Endodermal cell (in vitro differentiated cells): ENCODE data around the gene FOXQ1. TPM values are rescaled to one million over a fixed set of nuclear protein-coding genes. Genes with fewer than 3 reads are reported as not detected.

Experiments used
- DNase-seq: peaks from one replicate; pipeline ENCODE4 v3.0.0-alpha.2; 2017
- H3K27ac ChIP-seq: 2 replicates; pipeline ENCODE4 v1.5.1; 2013; ENCODE audit warnings: mild to moderate bottlenecking, low read depth, low read length, moderate library complexity
- H3K27me3 ChIP-seq: 2 replicates; pipeline ENCODE4 v1.6.1; 2013; ENCODE audit warnings: mild to moderate bottlenecking, low read length, moderate library complexity; ENCODE audit not compliant: insufficient read depth, control insufficient read depth, poor library complexity, severe bottlenecking
- H3K36me3 ChIP-seq: 2 replicates; pipeline ENCODE4 v1.7.0; 2013; ENCODE audit warnings: mild to moderate bottlenecking, low read length, moderate library complexity; ENCODE audit not compliant: control insufficient read depth, insufficient read depth
- H3K4me1 ChIP-seq: one replicate; pipeline ENCODE4 v1.7.0; 2013; ENCODE audit warnings: low read length; ENCODE audit not compliant: control insufficient read depth, insufficient read depth
- H3K4me3 ChIP-seq: 2 replicates; pipeline ENCODE4 v1.5.1; 2013; ENCODE audit warnings: mild to moderate bottlenecking, low read length, moderate library complexity
- H3K9ac ChIP-seq: 2 replicates; pipeline ENCODE4 v1.6.1; 2013; ENCODE audit warnings: mild to moderate bottlenecking, low read length, moderate library complexity; ENCODE audit not compliant: poor library complexity, severe bottlenecking; ENCODE audit errors: extremely low read depth
- H3K9me3 ChIP-seq: 2 replicates; pipeline ENCODE4 v1.6.1; 2013; ENCODE audit warnings: mild to moderate bottlenecking, low read length, moderate library complexity; ENCODE audit not compliant: control insufficient read depth
- H3K27ac Mint-ChIP-seq: 2 replicates; pipeline ENCODE4 v1.8.0; 2020; ENCODE audit warnings: mixed read lengths
- H3K27me3 Mint-ChIP-seq: 2 replicates; pipeline ENCODE4 v1.8.0; 2021; ENCODE audit warnings: mild to moderate bottlenecking, mixed read lengths; ENCODE audit not compliant: insufficient read depth
- H3K36me3 Mint-ChIP-seq: 2 replicates; pipeline ENCODE4 v1.8.0; 2020; ENCODE audit warnings: low read depth, mixed read lengths
- H3K4me1 Mint-ChIP-seq: 2 replicates; pipeline ENCODE4 v1.8.0; 2020; ENCODE audit warnings: mixed read lengths
- H3K4me3 Mint-ChIP-seq: 2 replicates; pipeline ENCODE4 v1.8.0; 2020; ENCODE audit warnings: mild to moderate bottlenecking, moderate library complexity, mixed read lengths
- H3K9me3 Mint-ChIP-seq: 2 replicates; pipeline ENCODE4 v1.8.0; 2020; ENCODE audit warnings: mild to moderate bottlenecking, mixed read lengths
- WGBS, 2 experiments: methylation state at CpG; one replicate each; pipeline versions ENCODE4 v1.1.5 to v1.1.7; 2013; ENCODE audit warnings: missing lambda C conversion rate in 2 of 2, mixed read lengths in 1 of 2; ENCODE audit not compliant: insufficient coverage in 1 of 2, insufficient read length in 1 of 2; 5-methylcytosine and 5-hydroxymethylcytosine counted together
- total RNA-seq, 2 donors: library from RNA; stranded (reverse); fragmentation: NEBNext Ultra II Directional in 1 of 2; extraction: Animal tissue kit (Norgen Biotek cat#: 25700) in 1 of 2; gene quantifications; 2 replicates in 1 of 2; 3 replicates in 1 of 2; pipeline ENCODE4 v1.2.1, GENCODE V29; 2021
- TF ChIP-seq, protein P1 (sequence below): fragments of 200-600 bp; sonication (generic); conservative IDR thresholded peaks from 2 replicates; pipeline ENCODE4 v1.5.0; 2021; ENCODE audit warnings: antibody characterized with exemption, mild to moderate bottlenecking

Gene FOXQ1
- total RNA-seq, 2 donors from 2014 or later: 7.8 to 41.3 TPM

DNA sequence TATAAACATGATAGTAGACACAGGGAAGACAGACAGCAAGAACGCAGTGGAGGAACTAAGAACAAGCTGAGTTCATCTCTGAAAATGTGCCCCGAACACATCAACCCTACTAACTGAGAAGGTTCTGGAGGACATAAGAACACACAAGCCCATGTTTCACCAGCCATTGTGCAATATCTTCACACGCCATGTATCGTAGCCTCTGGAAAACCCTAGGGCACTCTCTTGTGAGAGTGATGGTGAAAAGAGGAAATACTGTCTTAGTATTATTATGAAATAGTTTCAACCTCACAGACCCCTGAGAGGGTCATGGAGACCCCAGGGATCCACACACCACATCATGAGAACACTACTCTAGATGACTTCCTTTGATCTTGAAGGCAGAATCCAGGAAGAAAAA lies 51.4 kb downstream of the FOXQ1 start:
- Histone ChIP-seq H3K4me1 (no peaks in the 10 kb centered on the region), H3K27me3 (peaks cover 11% of the 10 kb centered on the region), H3K9me3 (no peaks in the 10 kb centered on the region), H3K4me3 (no peak overlapping the region), H3K27ac (no peak overlapping the region), H3K9ac (no peak overlapping the region), H3K36me3 (no peaks in the 10 kb centered on the region)
- peaks cover 26% of the 10 kb centered on the region for H3K27me3 Mint-ChIP-seq
- H3K4me1 Mint-ChIP-seq: peaks cover 6% of the 10 kb centered on the region
- H3K4me3 Mint-ChIP-seq: no peak overlapping the region
- peaks cover 4% of the 10 kb centered on the region for H3K9me3 Mint-ChIP-seq
- no peak overlapping the region for H3K27ac Mint-ChIP-seq
- TF ChIP-seq, protein P1, sequence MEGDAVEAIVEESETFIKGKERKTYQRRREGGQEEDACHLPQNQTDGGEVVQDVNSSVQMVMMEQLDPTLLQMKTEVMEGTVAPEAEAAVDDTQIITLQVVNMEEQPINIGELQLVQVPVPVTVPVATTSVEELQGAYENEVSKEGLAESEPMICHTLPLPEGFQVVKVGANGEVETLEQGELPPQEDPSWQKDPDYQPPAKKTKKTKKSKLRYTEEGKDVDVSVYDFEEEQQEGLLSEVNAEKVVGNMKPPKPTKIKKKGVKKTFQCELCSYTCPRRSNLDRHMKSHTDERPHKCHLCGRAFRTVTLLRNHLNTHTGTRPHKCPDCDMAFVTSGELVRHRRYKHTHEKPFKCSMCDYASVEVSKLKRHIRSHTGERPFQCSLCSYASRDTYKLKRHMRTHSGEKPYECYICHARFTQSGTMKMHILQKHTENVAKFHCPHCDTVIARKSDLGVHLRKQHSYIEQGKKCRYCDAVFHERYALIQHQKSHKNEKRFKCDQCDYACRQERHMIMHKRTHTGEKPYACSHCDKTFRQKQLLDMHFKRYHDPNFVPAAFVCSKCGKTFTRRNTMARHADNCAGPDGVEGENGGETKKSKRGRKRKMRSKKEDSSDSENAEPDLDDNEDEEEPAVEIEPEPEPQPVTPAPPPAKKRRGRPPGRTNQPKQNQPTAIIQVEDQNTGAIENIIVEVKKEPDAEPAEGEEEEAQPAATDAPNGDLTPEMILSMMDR: no peak
- no peak for DNase-seq
- H3K36me3 Mint-ChIP-seq: no peaks in the 10 kb centered on the region
- 92% methylated on average over 2 to 4 of the region's 4 CpGs for WGBS, 2 experiments

DNA sequence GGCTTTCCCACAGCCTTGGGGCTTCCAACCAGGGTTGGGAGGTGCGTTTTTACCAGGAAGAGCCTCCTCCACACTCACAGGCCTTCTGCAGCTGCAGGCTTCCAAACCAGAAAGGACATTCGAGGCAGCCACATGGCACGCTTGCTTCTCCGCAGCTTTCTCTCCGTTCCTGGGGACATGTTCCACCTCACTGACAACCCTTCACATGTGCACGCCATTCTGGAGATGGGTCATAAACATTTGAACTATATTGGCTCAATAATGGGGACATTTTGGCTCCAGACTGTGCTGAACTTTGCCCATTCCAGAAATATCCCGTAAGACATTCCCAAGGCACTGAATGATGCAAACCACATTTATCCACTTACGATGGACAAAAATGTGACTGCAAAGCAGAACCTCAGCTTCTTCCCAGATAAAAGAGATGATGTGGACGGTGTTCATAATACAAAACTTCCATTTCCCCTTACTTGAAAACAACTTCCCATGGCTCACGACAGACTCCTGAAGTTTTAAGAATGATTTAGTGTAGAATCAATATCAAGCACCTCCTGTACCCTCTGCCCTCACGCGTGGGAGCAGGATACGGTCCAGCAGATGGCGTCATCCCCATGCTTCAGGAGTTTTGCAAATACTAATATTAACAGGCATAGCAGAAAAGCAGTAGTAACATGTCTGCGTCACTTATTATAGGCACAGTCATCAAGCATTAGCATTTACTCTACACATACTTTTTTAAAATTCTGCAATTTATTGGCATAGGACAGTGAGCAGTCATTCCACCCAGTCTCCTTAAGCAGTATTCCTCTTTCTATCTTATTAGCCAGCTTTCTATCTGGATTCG lies 52.1 kb downstream of the FOXQ1 start:
- TF ChIP-seq, protein P1: peak; percentile 72
- Histone ChIP-seq H3K36me3 (no peaks in the 10 kb centered on the region), H3K4me3 (no peak overlapping the region), H3K9ac (no peak overlapping the region), H3K27ac (no peak overlapping the region), H3K27me3 (peaks cover 15% of the 10 kb centered on the region), H3K4me1 (no peaks in the 10 kb centered on the region), H3K9me3 (no peaks in the 10 kb centered on the region)
- no peak overlapping the region for H3K4me3 Mint-ChIP-seq
- WGBS, 2 experiments: 80 to 84% methylated on average over 13 to 16 of the region's 16 CpGs
- peak; percentile 75 for DNase-seq
- H3K27me3 Mint-ChIP-seq: peaks cover 32% of the 10 kb centered on the region
- no peak overlapping the region for H3K27ac Mint-ChIP-seq
- H3K4me1 Mint-ChIP-seq: peaks cover 6% of the 10 kb centered on the region
- H3K36me3 Mint-ChIP-seq: no peaks in the 10 kb centered on the region
- peaks cover 4% of the 10 kb centered on the region for H3K9me3 Mint-ChIP-seq

Other genes with a start within 250 kb of the FOXQ1 start
- gene FOXF2, start 77.5 kb downstream of the FOXQ1 start, total RNA-seq: under 1 TPM in 1 of 2 donors, not detected in 1; 0.11 TPM